GM21786 (cell line): ENCODE data around the gene SPIRE2.
"Not testable (repeated sequence)": the region's sequence is repeated elsewhere in the genome, so short reads cannot be mapped to it uniquely, and the experiment has no call there.

ENCODE experiments used
- ATAC-seq: cut with Tn5 transposase; IDR thresholded peaks from one replicate; pipeline ENCODE4 v1.9.1; 2021; ENCODE audit not compliant: unreplicated experiment

The SPIRE2 gene

GRCh38 chr16:89834813-89835363, 6.6 kb downstream of the SPIRE2 start:
- not testable (repeated sequence) for ATAC-seq

- ATAC-seq, result not testable (repeated sequence)
These were observed 8.2 kb downstream of the SPIRE2 start for GRCh38 chr16:89836484-89836883.

GRCh38 chr16:89837014-89837546, 8.8 kb downstream of the SPIRE2 start:
- no peak for ATAC-seq

- ATAC-seq, result no peak
These were observed 13.0 kb downstream of the SPIRE2 start for GRCh38 chr16:89841275-89841674.

- no peak for ATAC-seq
These were observed 14.5 kb downstream of the SPIRE2 start for GRCh38 chr16:89842471-89843408.

- ATAC-seq, result no peak
These were observed 15.4 kb downstream of the SPIRE2 start for GRCh38 chr16:89843409-89844350.

GRCh38 chr16:89844739-89845339, 16.6 kb downstream of the SPIRE2 start:
- ATAC-seq, result no peak

GRCh38 chr16:89845417-89845816, 17.1 kb downstream of the SPIRE2 start:
- no peak for ATAC-seq

GRCh38 chr16:89847051-89847939, 19.0 kb downstream of the SPIRE2 start:
- ATAC-seq, result no peak

GRCh38 chr16:89847940-89848297, 19.6 kb downstream of the SPIRE2 start:
- ATAC-seq, result no peak

GRCh38 chr16:89848974-89849373, 20.7 kb downstream of the SPIRE2 start:
- ATAC-seq, result no peak

GRCh38 chr16:89853306-89853993, 25.2 kb downstream of the SPIRE2 start:
- no peak for ATAC-seq

GRCh38 chr16:89855301-89855945, 27.1 kb downstream of the SPIRE2 start:
- no peak for ATAC-seq

GRCh38 chr16:89855986-89856385, 27.7 kb downstream of the SPIRE2 start:
- no peak for ATAC-seq

- no peak for ATAC-seq
These were observed 30.8 kb downstream of the SPIRE2 start for GRCh38 chr16:89858973-89859614.

GRCh38 chr16:89859615-89860007, 31.3 kb downstream of the SPIRE2 start:
- ATAC-seq, result no peak

- no peak for ATAC-seq
These were observed 32.6 kb downstream of the SPIRE2 start for GRCh38 chr16:89860747-89861304.

- no peak for ATAC-seq
These were observed 33.4 kb downstream of the SPIRE2 start for GRCh38 chr16:89861648-89862047.
